B cell (primary cell): Measurements from ENCODE around the gene ANXA1.

Source experiments
- CTCF ChIP-seq: fragments of 200-600 bp; IDR thresholded peaks from one replicate; pipeline ENCODE4 v1.8.0; 2022; ENCODE audit warnings: antibody characterized with exemption, mild to moderate bottlenecking
- EZH2 ChIP-seq: IDR thresholded peaks from 2 replicates; pipeline ENCODE4 v1.6.1; 2012; ENCODE audit warnings: borderline replicate concordance, low read depth, mild to moderate bottlenecking, moderate library complexity, low read length; ENCODE audit not compliant: insufficient read depth, poor library complexity, severe bottlenecking

GRCh38 chr9:73104342-73104741, 47.3 kb upstream of the ANXA1 start:
- TF ChIP-seq CTCF (no peak), EZH2 (no peak)
